ENCODE measurements around the gene PLEKHF1. TPM values are rescaled to one million over a fixed set of nuclear protein-coding genes. Genes with fewer than 3 reads are reported as not detected.
A peak's percentile ranks its signal among the peaks of the same experiment; 100 is the strongest.

PLEKHF1 gene
- total and polyA plus RNA-seq, 2 of the 13 experiments (the other 11 are each of a cell fraction or from before 2014, with no cell fraction given), result 2.9 to 3.8 TPM

- peak; percentile 60; the same call in 1 of the 2 replicates for TF ChIP-seq PRDM15 (CRISPR knock-in tag; IDR thresholded peaks at IDR 0.05)
- TF ChIP-seq ZNF800 (CRISPR knock-in tag; IDR thresholded peaks at IDR 0.05), result 0 out of 2 replicates have a peak, but pooled peaks have one; percentile 26
- TF ChIP-seq GABPB1 (CRISPR knock-in tag; IDR thresholded peaks at IDR 0.05), result peak; percentile 65; the same call in 1 of the 2 replicates
- no peak for TF ChIP-seq RERE (CRISPR knock-in tag; IDR thresholded peaks at IDR 0.05; ENCODE audit: low read depth)
- TF ChIP-seq IRF2 (CRISPR knock-in tag; IDR thresholded peaks at IDR 0.05), result peak; percentile 11; the same call in 1 of the 2 replicates
- peak; percentile 69; the same call in 1 of the 2 replicates for TF ChIP-seq RBFOX2 (IDR thresholded peaks at IDR 0.05; ENCODE audit: low read depth, low read length)
- peak; percentile 40; the same call in 1 of the 2 replicates for TF ChIP-seq ARID4A (CRISPR knock-in tag; IDR thresholded peaks at IDR 0.05; ENCODE audit: borderline replicate concordance)
- no peak for TF ChIP-seq ZNF792 (CRISPR knock-in tag; IDR thresholded peaks at IDR 0.05)
- TF ChIP-seq SP1 (IDR thresholded peaks at IDR 0.05), result no peak
- peak; percentile 66; the same call in 1 of the 2 replicates for TF ChIP-seq SP1 (CRISPR knock-in tag; IDR thresholded peaks at IDR 0.05)
- TF ChIP-seq ZNF580 (CRISPR knock-in tag; IDR thresholded peaks at IDR 0.05; ENCODE audit: borderline replicate concordance, low read depth), result peak; percentile 5; the same call in 1 of the 2 replicates
- TF ChIP-seq NFYC (CRISPR knock-in tag; IDR thresholded peaks at IDR 0.05), result peak; percentile 57
- TF ChIP-seq SP4 (CRISPR knock-in tag; IDR thresholded peaks at IDR 0.05), result peak; percentile 93
Measured at GRCh38 chr19:29665215-29665825, at the start of gene PLEKHF1 (continued).
